Measurements from ENCODE around the gene HGF. TPM values are rescaled to one million over a fixed set of nuclear protein-coding genes. Genes with fewer than 3 reads are reported as not detected.
A peak's percentile ranks its signal among the peaks of the same experiment; 100 is the strongest.

HGF gene
- total RNA-seq, 2 donors from 2014 or later: 0.20 to 0.29 TPM

GRCh38 chr7:81780914-81781693 lies 11.3 kb upstream of the HGF start:
- DNase-seq: no peak
- Histone ChIP-seq H3K36me3 (ENCODE audit: control insufficient read depth, insufficient read depth, low read length) (no peaks in the 10 kb centered on the region), H3K4me1 (ENCODE audit: control insufficient read depth, insufficient read depth, low read length) (peaks cover 4% of the 10 kb centered on the region), H3K9ac (ENCODE audit: extremely low read depth, low read length, poor library complexity, severe bottlenecking) (no peak overlapping the region), H3K4me3 (ENCODE audit: low read length) (peak overlapping the region; percentile 27), H3K27me3 (ENCODE audit: control insufficient read depth, insufficient read depth, low read length, poor library complexity, severe bottlenecking) (no peaks in the 10 kb centered on the region), H3K9me3 (ENCODE audit: control insufficient read depth, low read length) (no peaks in the 10 kb centered on the region), H3K27ac (ENCODE audit: low read depth, low read length) (no peak overlapping the region)
- Mint-ChIP-seq H3K36me3 (ENCODE audit: low read depth) (no peaks in the 10 kb centered on the region), H3K27me3 (ENCODE audit: insufficient read depth) (no peaks in the 10 kb centered on the region), H3K9me3 (no peaks in the 10 kb centered on the region), H3K27ac (no peak overlapping the region), H3K4me1 (peaks cover 16% of the 10 kb centered on the region), H3K4me3 (no peak overlapping the region)
- TF ChIP-seq CTCF (conservative IDR thresholded peaks at IDR 0.05): no peak
- 54 to 83% methylated on average over 1 to 2 of the region's 2 CpGs for WGBS, 2 experiments (ENCODE audit: insufficient coverage in 1 of 2, insufficient read length in 1 of 2)

DNA sequence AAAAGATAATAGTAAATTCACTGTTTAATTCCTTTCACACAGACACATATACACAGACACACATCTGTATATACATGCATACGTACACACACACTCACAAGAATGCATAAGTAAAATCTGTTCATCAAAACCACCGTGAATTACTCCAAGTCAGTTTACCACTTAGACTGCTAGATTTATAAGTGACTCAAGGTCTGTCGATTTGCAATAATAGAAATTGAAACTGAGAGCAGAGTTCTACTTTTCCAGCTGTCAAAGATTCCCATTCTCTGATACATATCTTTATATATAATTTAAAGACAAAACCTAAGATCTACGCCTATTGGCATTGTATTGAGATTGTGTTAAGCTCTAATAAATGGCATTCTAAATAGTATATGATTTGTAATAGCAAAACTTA lies 9.9 kb upstream of the HGF start:
- Histone ChIP-seq H3K27me3 (ENCODE audit: control insufficient read depth, insufficient read depth, low read length, poor library complexity, severe bottlenecking) (no peaks in the 10 kb centered on the region), H3K9ac (ENCODE audit: extremely low read depth, low read length, poor library complexity, severe bottlenecking) (no peak overlapping the region), H3K9me3 (ENCODE audit: control insufficient read depth, low read length) (no peaks in the 10 kb centered on the region), H3K27ac (ENCODE audit: low read depth, low read length) (no peak overlapping the region), H3K4me3 (ENCODE audit: low read length) (no peak overlapping the region), H3K36me3 (ENCODE audit: control insufficient read depth, insufficient read depth, low read length) (no peaks in the 10 kb centered on the region), H3K4me1 (ENCODE audit: control insufficient read depth, insufficient read depth, low read length) (peaks cover 6% of the 10 kb centered on the region)
- no peaks in the 10 kb centered on the region for H3K9me3 Mint-ChIP-seq
- H3K27ac Mint-ChIP-seq: no peak overlapping the region
- no peak overlapping the region for H3K4me3 Mint-ChIP-seq
- no peaks in the 10 kb centered on the region for H3K27me3 Mint-ChIP-seq (ENCODE audit: insufficient read depth)
- H3K4me1 Mint-ChIP-seq: peaks cover 16% of the 10 kb centered on the region
- 89 to 100% methylated on average over 1 to 3 of the region's 4 CpGs for WGBS, 2 experiments (ENCODE audit: insufficient coverage in 1 of 2, insufficient read length in 1 of 2)
- no peak for DNase-seq
- TF ChIP-seq CTCF (conservative IDR thresholded peaks at IDR 0.05): no peak
- H3K36me3 Mint-ChIP-seq (ENCODE audit: low read depth): no peaks in the 10 kb centered on the region

GRCh38 chr7:81777697-81778096 lies 7.8 kb upstream of the HGF start:
- H3K27ac ChIP-seq (ENCODE audit: low read depth, low read length): no peak overlapping the region
- Mint-ChIP-seq H3K4me1 (peaks cover 16% of the 10 kb centered on the region), H3K27me3 (ENCODE audit: insufficient read depth) (peaks cover 3% of the 10 kb centered on the region), H3K36me3 (ENCODE audit: low read depth) (no peaks in the 10 kb centered on the region), H3K4me3 (no peak overlapping the region), H3K27ac (no peak overlapping the region), H3K9me3 (no peaks in the 10 kb centered on the region)
- TF ChIP-seq CTCF (conservative IDR thresholded peaks at IDR 0.05): no peak
- no peak for DNase-seq
- no peak overlapping the region for H3K4me3 ChIP-seq (ENCODE audit: low read length)
- no peaks in the 10 kb centered on the region for H3K9me3 ChIP-seq (ENCODE audit: control insufficient read depth, low read length)
- peaks cover 7% of the 10 kb centered on the region for H3K4me1 ChIP-seq (ENCODE audit: control insufficient read depth, insufficient read depth, low read length)
- H3K27me3 ChIP-seq (ENCODE audit: control insufficient read depth, insufficient read depth, low read length, poor library complexity, severe bottlenecking): no peaks in the 10 kb centered on the region
- no peak overlapping the region for H3K9ac ChIP-seq (ENCODE audit: extremely low read depth, low read length, poor library complexity, severe bottlenecking)
- H3K36me3 ChIP-seq (ENCODE audit: control insufficient read depth, insufficient read depth, low read length): no peaks in the 10 kb centered on the region

Data from endodermal cell (in vitro differentiated cells).